ENCODE results near the gene SPATA4.
A peak's percentile ranks its signal among the peaks of the same experiment; 100 is the strongest.

Gene SPATA4

DNA sequence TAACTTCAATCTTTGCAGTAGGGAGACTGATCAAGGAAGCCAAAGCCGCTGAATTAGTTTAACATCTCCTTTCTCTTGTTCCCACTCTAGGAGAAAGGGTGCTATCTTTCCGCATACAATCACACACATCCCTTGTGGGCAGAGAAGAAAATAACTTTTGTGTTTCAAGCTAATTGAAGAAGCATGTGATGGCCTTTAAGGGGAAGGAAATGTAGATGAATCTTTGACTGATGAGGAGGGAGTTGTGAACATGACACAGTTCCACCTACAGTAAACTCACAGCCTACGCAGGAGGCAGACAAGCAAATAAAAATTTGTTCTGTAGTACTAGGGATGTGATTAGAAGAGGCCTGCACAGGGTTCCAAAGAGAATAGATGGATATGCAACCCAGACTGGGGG is 14.7 kb upstream of the SPATA4 start:
- Mint-ChIP-seq H3K9me3 (no peaks in the 10 kb centered on the region), H3K27me3 (ENCODE audit: low read depth) (peaks cover 20% of the 10 kb centered on the region), H3K4me3 (no peak overlapping the region), H3K36me3 (ENCODE audit: low read depth) (no peaks in the 10 kb centered on the region), H3K27ac (no peak overlapping the region), H3K4me1 (ENCODE audit: low read depth) (no peaks in the 10 kb centered on the region)
- DNase-seq (ENCODE audit: low spot score), result no peak

GRCh38 chr4:176209535-176209934 is 14.2 kb upstream of the SPATA4 start:
- no peaks in the 10 kb centered on the region for H3K4me1 Mint-ChIP-seq (ENCODE audit: low read depth)
- no peak for DNase-seq (ENCODE audit: low spot score)
- no peaks in the 10 kb centered on the region for H3K36me3 Mint-ChIP-seq (ENCODE audit: low read depth)
- peaks cover 20% of the 10 kb centered on the region for H3K27me3 Mint-ChIP-seq (ENCODE audit: low read depth)
- H3K27ac Mint-ChIP-seq, result no peak overlapping the region
- no peaks in the 10 kb centered on the region for H3K9me3 Mint-ChIP-seq
- H3K4me3 Mint-ChIP-seq, result no peak overlapping the region

DNA sequence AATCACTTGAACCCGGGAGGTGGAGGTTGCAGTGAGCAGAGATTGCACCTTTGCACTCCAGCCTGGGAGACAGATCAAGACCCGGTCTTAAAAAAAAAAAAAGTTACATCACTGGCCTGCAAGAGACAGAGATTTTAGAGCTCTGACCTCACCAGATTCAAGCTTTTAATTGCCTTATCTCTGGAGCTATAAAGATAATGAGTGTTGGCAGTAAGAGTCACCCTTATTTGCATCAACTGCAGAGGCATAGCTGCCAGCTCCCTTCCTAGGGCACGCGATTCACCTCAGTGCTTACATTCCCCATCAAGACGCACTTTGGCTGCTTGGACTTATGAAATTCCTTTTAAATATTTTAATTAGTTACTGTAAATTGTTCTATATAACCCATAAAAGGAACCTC is 12.5 kb upstream of the SPATA4 start:
- no peak for DNase-seq (ENCODE audit: low spot score)
- peaks cover 22% of the 10 kb centered on the region for H3K27me3 Mint-ChIP-seq (ENCODE audit: low read depth)

DNA sequence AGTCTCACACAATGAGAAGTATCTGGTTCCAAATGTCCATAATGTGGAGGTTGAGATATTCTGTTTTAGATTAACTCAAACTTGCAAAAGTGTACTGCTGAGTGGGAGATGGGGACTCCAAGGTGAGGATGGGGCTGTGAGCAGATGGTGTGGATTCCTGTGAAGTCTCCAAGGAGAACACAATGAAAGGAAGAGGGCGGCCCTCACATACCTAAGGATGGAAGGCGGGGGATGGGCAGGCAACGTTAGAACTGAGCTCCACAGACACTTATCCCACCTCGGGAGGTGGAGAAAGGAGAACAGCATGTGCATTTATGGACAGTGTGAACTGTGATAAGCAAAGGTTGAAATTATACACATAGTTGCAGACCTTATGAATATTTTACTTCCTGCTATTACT is 9.9 kb upstream of the SPATA4 start:
- DNase-seq (ENCODE audit: low spot score), result no peak
- Mint-ChIP-seq H3K9me3 (no peaks in the 10 kb centered on the region), H3K36me3 (ENCODE audit: low read depth) (no peaks in the 10 kb centered on the region), H3K4me3 (no peak overlapping the region), H3K27me3 (ENCODE audit: low read depth) (peaks cover 20% of the 10 kb centered on the region), H3K4me1 (ENCODE audit: low read depth) (no peaks in the 10 kb centered on the region), H3K27ac (no peak overlapping the region)

More for the DNA sequence above, 12.5 kb upstream of the SPATA4 start:
- no peaks in the 10 kb centered on the region for H3K4me1 Mint-ChIP-seq (ENCODE audit: low read depth)
- H3K27ac Mint-ChIP-seq, result no peak overlapping the region
- H3K36me3 Mint-ChIP-seq (ENCODE audit: low read depth), result no peaks in the 10 kb centered on the region
- no peaks in the 10 kb centered on the region for H3K9me3 Mint-ChIP-seq
- H3K4me3 Mint-ChIP-seq, result no peak overlapping the region

DNA sequence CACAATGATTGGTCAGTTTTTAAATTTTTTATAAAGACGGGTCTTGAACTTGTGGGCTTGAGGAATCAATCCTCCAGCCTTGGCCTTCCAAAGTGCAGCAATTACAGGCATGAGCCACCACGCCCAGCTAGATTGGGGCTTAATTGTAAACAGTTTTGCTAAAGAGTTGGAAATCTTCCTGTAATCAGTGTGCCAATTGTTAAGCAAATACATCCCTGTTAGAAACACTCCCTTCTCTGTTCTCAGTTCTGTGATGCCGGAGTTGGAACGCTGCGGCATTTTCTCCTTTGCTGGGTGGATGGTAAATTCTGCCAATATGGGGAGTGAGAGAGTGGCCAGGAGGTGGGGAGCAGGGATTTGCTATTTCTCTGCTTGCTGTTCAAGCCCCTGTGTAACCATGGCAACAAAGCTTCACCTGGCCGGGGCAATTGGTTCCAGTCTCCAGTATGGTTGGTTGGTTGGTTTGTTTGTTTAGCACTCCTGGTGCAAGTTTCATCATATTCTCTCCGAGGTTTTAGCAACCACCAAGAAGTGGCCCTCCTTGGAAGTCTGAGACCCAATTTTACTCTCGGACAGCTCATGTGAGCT is 3.0 kb upstream of the SPATA4 start:
- no peak for DNase-seq (ENCODE audit: low spot score)
- Mint-ChIP-seq H3K36me3 (ENCODE audit: low read depth) (peaks cover 2% of the 10 kb centered on the region), H3K27ac (no peak overlapping the region), H3K9me3 (peaks cover 4% of the 10 kb centered on the region), H3K4me3 (no peak overlapping the region), H3K4me1 (ENCODE audit: low read depth) (peaks cover 9% of the 10 kb centered on the region), H3K27me3 (ENCODE audit: low read depth) (peaks cover 37% of the 10 kb centered on the region)

- Mint-ChIP-seq H3K4me3 (peak overlapping the region; percentile 2), H3K36me3 (ENCODE audit: low read depth) (peaks cover 2% of the 10 kb centered on the region), H3K27me3 (ENCODE audit: low read depth) (peaks cover 46% of the 10 kb centered on the region), H3K27ac (no peak overlapping the region), H3K9me3 (peaks cover 4% of the 10 kb centered on the region), H3K4me1 (ENCODE audit: low read depth) (peaks cover 9% of the 10 kb centered on the region)
- DNase-seq (ENCODE audit: low spot score), result peak; percentile 65
Observed at GRCh38 chr4:176193938-176194337, 1.4 kb downstream of the SPATA4 start.

DNA sequence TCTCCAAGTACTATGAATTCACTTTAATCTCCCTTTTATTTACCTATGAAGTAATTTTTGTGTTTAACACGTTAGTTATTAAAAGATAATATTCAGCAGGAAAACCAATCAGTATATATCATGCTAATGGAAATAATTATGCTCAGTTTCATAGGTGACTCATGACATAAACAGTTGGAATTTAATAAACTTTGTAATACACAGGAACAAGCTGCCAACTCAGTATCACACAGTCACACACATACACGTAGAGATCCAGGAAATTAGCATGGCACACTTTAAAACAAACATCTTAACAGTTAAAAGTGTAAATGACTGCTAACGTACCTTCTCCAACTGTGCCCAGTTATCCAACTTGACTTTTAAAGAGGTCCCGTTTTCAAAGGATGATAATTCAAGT is 2.3 kb downstream of the SPATA4 start:
- no peak overlapping the region for H3K4me3 Mint-ChIP-seq
- H3K36me3 Mint-ChIP-seq (ENCODE audit: low read depth), result peaks cover 2% of the 10 kb centered on the region
- H3K9me3 Mint-ChIP-seq, result peaks cover 4% of the 10 kb centered on the region
- H3K27me3 Mint-ChIP-seq (ENCODE audit: low read depth), result peaks cover 42% of the 10 kb centered on the region
- H3K27ac Mint-ChIP-seq, result no peak overlapping the region
- no peak for DNase-seq (ENCODE audit: low spot score)
- peaks cover 9% of the 10 kb centered on the region for H3K4me1 Mint-ChIP-seq (ENCODE audit: low read depth)

DNA sequence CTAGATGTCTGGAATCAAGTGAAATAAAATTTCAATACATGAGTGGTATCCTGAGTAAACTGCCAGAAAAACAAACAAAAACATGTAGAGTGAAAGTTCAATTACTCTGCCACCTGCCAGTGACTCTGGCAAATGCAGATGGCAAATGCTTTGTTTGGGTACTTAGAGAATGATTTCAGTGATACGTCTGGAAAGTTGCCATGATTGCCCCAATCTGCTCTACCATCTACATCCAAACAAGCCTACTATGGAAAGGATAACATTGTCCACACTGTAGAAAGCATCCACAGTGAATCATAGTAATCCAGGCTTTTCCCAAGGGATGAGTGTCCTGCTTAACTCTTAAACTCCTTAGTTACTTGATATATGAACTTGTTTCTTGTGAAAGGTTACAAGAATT is 3.4 kb downstream of the SPATA4 start:
- H3K9me3 Mint-ChIP-seq, result peaks cover 4% of the 10 kb centered on the region
- H3K4me1 Mint-ChIP-seq (ENCODE audit: low read depth), result peaks cover 9% of the 10 kb centered on the region
- H3K27me3 Mint-ChIP-seq (ENCODE audit: low read depth), result peaks cover 33% of the 10 kb centered on the region
- peaks cover 2% of the 10 kb centered on the region for H3K36me3 Mint-ChIP-seq (ENCODE audit: low read depth)
- no peak overlapping the region for H3K4me3 Mint-ChIP-seq
- DNase-seq (ENCODE audit: low spot score), result no peak
- no peak overlapping the region for H3K27ac Mint-ChIP-seq

GRCh38 chr4:176189891-176190795 is 5.2 kb downstream of the SPATA4 start:
- Mint-ChIP-seq H3K36me3 (ENCODE audit: low read depth) (no peaks in the 10 kb centered on the region), H3K4me1 (ENCODE audit: low read depth) (peaks cover 8% of the 10 kb centered on the region)

GRCh38 chr4:176188654-176189053 is 6.7 kb downstream of the SPATA4 start:
- H3K9me3 Mint-ChIP-seq, result no peaks in the 10 kb centered on the region
- DNase-seq (ENCODE audit: low spot score), result no peak
- H3K4me3 Mint-ChIP-seq, result no peak overlapping the region
- H3K36me3 Mint-ChIP-seq (ENCODE audit: low read depth), result no peaks in the 10 kb centered on the region
- H3K27ac Mint-ChIP-seq, result no peak overlapping the region
- peaks cover 24% of the 10 kb centered on the region for H3K27me3 Mint-ChIP-seq (ENCODE audit: low read depth)
- peaks cover 4% of the 10 kb centered on the region for H3K4me1 Mint-ChIP-seq (ENCODE audit: low read depth)

More at GRCh38 chr4:176189891-176190795, 5.2 kb downstream of the SPATA4 start:
- Mint-ChIP-seq H3K4me3 (no peak overlapping the region), H3K27ac (no peak overlapping the region), H3K9me3 (no peaks in the 10 kb centered on the region), H3K27me3 (ENCODE audit: low read depth) (peaks cover 27% of the 10 kb centered on the region)
- DNase-seq (ENCODE audit: low spot score), result no peak

DNA sequence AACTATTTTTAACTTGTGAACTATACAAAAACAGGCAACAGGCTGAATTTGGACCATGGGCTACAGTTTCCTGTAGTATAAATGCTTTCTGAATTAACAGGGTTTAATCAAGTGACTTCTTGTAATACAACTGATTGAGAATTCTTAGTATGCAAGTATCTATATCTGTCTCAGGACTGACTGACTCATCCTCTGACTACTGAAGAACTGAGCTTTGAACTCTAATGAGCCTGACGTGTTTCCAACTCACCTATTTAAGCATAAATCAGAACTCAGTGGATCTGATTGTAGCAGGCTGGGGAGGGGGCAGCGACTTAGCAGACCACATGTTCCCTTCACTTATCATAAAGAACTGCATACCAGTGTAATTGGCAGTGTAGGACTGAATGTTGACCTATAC is 7.8 kb downstream of the SPATA4 start:
- H3K4me3 Mint-ChIP-seq, result no peak overlapping the region
- no peak overlapping the region for H3K27ac Mint-ChIP-seq
- DNase-seq (ENCODE audit: low spot score), result no peak
- H3K4me1 Mint-ChIP-seq (ENCODE audit: low read depth), result peaks cover 3% of the 10 kb centered on the region
- no peaks in the 10 kb centered on the region for H3K9me3 Mint-ChIP-seq
- H3K36me3 Mint-ChIP-seq (ENCODE audit: low read depth), result no peaks in the 10 kb centered on the region
- H3K27me3 Mint-ChIP-seq (ENCODE audit: low read depth), result peaks cover 20% of the 10 kb centered on the region

GRCh38 chr4:176186671-176187395 is 8.6 kb downstream of the SPATA4 start:
- no peak for DNase-seq (ENCODE audit: low spot score)
- peaks cover 19% of the 10 kb centered on the region for H3K27me3 Mint-ChIP-seq (ENCODE audit: low read depth)
- H3K4me3 Mint-ChIP-seq, result no peak overlapping the region
- no peaks in the 10 kb centered on the region for H3K9me3 Mint-ChIP-seq
- no peaks in the 10 kb centered on the region for H3K36me3 Mint-ChIP-seq (ENCODE audit: low read depth)
- no peak overlapping the region for H3K27ac Mint-ChIP-seq
- peaks cover 3% of the 10 kb centered on the region for H3K4me1 Mint-ChIP-seq (ENCODE audit: low read depth)

- no peak for DNase-seq (ENCODE audit: low spot score)
- Mint-ChIP-seq H3K27me3 (ENCODE audit: low read depth) (peaks cover 13% of the 10 kb centered on the region), H3K4me3 (no peak overlapping the region), H3K36me3 (ENCODE audit: low read depth) (no peaks in the 10 kb centered on the region), H3K9me3 (no peaks in the 10 kb centered on the region), H3K4me1 (ENCODE audit: low read depth) (peaks cover 3% of the 10 kb centered on the region), H3K27ac (no peak overlapping the region)
Observed at GRCh38 chr4:176186067-176186466, 9.3 kb downstream of the SPATA4 start.

- Mint-ChIP-seq H3K36me3 (ENCODE audit: low read depth) (no peaks in the 10 kb centered on the region), H3K4me1 (ENCODE audit: low read depth) (peaks cover 3% of the 10 kb centered on the region), H3K27ac (no peak overlapping the region), H3K4me3 (no peak overlapping the region), H3K27me3 (ENCODE audit: low read depth) (peaks cover 13% of the 10 kb centered on the region), H3K9me3 (no peaks in the 10 kb centered on the region)
- no peak for DNase-seq (ENCODE audit: low spot score)
Observed at GRCh38 chr4:176185051-176185450, 10.3 kb downstream of the SPATA4 start.
